Measurements from ENCODE around the gene UMODL1.

UMODL1 gene

GRCh38 chr21:42154237-42155044 lies 83.3 kb downstream of the UMODL1 start:
- peak; percentile 11 for DNase-seq (ENCODE audit: low spot score)
- TF ChIP-seq, protein P1, sequence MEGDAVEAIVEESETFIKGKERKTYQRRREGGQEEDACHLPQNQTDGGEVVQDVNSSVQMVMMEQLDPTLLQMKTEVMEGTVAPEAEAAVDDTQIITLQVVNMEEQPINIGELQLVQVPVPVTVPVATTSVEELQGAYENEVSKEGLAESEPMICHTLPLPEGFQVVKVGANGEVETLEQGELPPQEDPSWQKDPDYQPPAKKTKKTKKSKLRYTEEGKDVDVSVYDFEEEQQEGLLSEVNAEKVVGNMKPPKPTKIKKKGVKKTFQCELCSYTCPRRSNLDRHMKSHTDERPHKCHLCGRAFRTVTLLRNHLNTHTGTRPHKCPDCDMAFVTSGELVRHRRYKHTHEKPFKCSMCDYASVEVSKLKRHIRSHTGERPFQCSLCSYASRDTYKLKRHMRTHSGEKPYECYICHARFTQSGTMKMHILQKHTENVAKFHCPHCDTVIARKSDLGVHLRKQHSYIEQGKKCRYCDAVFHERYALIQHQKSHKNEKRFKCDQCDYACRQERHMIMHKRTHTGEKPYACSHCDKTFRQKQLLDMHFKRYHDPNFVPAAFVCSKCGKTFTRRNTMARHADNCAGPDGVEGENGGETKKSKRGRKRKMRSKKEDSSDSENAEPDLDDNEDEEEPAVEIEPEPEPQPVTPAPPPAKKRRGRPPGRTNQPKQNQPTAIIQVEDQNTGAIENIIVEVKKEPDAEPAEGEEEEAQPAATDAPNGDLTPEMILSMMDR (IDR thresholded peaks at IDR 0.05; ENCODE audit: extremely low read depth, insufficient read depth, missing control alignments), result no peak
- in situ Hi-C loops (cut with MboI; ENCODE audit: low pct_unique_long_range_greater_than_20kb, low sequenced_read_pairs, unreplicated experiment), result loop anchor here (10.0 kb wide), 2 partner anchors 100 to 290 kb away; no protein-coding TSS in a partner anchor

GRCh38 chr21:42155045-42155855 lies 84.1 kb downstream of the UMODL1 start:
- peak; percentile 14 for DNase-seq (ENCODE audit: low spot score)
- TF ChIP-seq, protein P1 (IDR thresholded peaks at IDR 0.05; ENCODE audit: extremely low read depth, insufficient read depth, missing control alignments), result no peak

DNA sequence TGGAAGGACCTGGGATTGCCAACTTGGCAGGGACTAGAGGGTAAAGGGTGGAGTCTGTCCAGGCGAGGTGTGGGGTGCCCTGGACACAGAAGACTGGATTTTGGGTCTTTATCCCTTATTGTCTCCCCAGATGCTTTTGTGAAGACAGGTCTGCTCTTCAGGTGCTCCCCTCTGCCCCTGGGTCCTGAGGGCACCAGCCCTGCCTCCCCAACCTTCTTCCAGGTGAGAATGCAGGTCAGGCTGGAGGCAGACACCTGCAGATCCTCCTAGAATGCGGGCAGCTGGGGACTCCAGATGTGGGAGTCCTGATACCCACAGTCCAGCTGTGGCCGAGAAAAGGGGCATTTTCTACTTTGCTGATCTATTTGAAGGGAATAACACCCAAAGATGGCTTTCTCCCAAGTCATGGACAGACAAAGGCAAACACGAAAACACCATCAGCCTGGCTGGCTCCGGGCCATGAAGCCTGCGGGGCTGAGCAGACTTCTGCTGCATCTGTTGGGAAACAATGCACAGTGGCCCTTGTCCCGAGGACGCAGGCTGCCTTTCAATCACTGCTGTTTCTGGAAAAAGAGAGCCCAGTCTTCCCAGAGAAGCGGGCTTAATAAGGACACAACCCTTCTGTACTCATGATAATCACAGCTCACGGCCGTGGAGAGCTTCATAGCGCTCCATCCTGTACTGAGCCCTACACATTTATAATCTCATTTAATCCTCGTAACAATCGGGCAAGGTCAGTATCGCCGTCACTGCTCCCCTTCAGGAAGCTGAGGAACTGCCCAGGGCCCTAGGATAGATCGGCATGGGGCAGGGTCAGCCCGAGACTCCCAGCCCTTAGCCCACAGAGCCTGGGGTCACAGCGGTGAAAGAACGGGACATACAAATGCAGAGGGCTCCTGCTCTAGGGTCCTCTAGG lies 85.8 kb downstream of the UMODL1 start:
- in situ Hi-C loops (cut with MboI; ENCODE audit: low pct_unique_long_range_greater_than_20kb, low sequenced_read_pairs, unreplicated experiment), result loop anchor here (10.0 kb wide), 2 partner anchors 98 to 288 kb away; no protein-coding TSS in a partner anchor
- peak; percentile 9 for DNase-seq (ENCODE audit: low spot score)

More at GRCh38 chr21:42155045-42155855, 84.1 kb downstream of the UMODL1 start:
- in situ Hi-C loops (cut with MboI; ENCODE audit: low pct_unique_long_range_greater_than_20kb, low sequenced_read_pairs, unreplicated experiment), result loop anchor here (10.0 kb wide), 2 partner anchors 100 to 290 kb away; no protein-coding TSS in a partner anchor

GRCh38 chr21:42157606-42158310 lies 86.6 kb downstream of the UMODL1 start:
- in situ Hi-C loops (cut with MboI; ENCODE audit: low pct_unique_long_range_greater_than_20kb, low sequenced_read_pairs, unreplicated experiment), result loop anchor here (10.0 kb wide), 2 partner anchors 97 to 287 kb away; no protein-coding TSS in a partner anchor
- TF ChIP-seq, protein P1 (IDR thresholded peaks at IDR 0.05; ENCODE audit: extremely low read depth, insufficient read depth, missing control alignments), result no peak
- DNase-seq (ENCODE audit: low spot score), result peak; percentile 6

More for the DNA sequence above, 85.8 kb downstream of the UMODL1 start:
- TF ChIP-seq, protein P1 (IDR thresholded peaks at IDR 0.05; ENCODE audit: extremely low read depth, insufficient read depth, missing control alignments), result no peak

DNA sequence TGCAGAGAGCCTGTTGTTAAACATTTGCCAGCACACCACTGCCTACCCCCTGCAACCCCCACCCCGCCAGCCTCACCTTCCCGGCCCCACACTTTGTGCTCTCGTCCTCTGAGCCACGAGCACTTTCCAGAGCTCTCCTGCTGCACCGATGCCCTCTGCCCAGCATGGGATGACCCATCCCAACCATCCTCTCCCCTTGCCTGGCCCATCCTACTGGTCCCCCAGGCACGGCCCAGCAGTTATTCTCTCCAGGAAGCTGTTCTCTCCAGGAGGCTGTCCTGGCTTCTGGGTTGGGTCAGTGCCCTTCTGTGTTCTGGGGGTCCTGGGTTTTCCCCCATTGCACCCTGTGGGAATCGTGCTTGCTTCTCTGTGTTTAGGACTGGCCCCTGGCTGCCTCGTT lies 87.7 kb downstream of the UMODL1 start:
- DNase-seq (ENCODE audit: low spot score), result peak; percentile 5
- in situ Hi-C loops (cut with MboI; ENCODE audit: low pct_unique_long_range_greater_than_20kb, low sequenced_read_pairs, unreplicated experiment), result loop anchor here (10.0 kb wide), 2 partner anchors 96 to 286 kb away; no protein-coding TSS in a partner anchor
- TF ChIP-seq, protein P1 (IDR thresholded peaks at IDR 0.05; ENCODE audit: extremely low read depth, insufficient read depth, missing control alignments), result no peak
